Measurements from ENCODE around the gene SFI1. TPM values are rescaled to one million over a fixed set of nuclear protein-coding genes. Genes with fewer than 3 reads are reported as not detected.

SFI1 gene
- total and polyA plus RNA-seq, 4 donors = 14.0 to 46.0 (median 32.7) TPM

- H3K27me3 ChIP-seq (ENCODE audit: control insufficient read depth in 3 of 3, insufficient read depth in 3 of 3, low read length in 2 of 3) = no peaks in the 10 kb centered on the region
- H3K9me3 ChIP-seq (ENCODE audit: control insufficient read depth in 4 of 4, insufficient read depth in 3 of 4, low read length in 3 of 4) = no peaks in the 10 kb centered on the region
- H3K4me3 ChIP-seq = no peak overlapping the region
- DNase-seq (no peak), ATAC-seq (ENCODE audit: insufficient read depth, low FRiP score) (no peak)
- 88 to 95% methylated on average over 10 of the region's 10 CpGs for WGBS, 2 donors
- TF ChIP-seq, protein P1, sequence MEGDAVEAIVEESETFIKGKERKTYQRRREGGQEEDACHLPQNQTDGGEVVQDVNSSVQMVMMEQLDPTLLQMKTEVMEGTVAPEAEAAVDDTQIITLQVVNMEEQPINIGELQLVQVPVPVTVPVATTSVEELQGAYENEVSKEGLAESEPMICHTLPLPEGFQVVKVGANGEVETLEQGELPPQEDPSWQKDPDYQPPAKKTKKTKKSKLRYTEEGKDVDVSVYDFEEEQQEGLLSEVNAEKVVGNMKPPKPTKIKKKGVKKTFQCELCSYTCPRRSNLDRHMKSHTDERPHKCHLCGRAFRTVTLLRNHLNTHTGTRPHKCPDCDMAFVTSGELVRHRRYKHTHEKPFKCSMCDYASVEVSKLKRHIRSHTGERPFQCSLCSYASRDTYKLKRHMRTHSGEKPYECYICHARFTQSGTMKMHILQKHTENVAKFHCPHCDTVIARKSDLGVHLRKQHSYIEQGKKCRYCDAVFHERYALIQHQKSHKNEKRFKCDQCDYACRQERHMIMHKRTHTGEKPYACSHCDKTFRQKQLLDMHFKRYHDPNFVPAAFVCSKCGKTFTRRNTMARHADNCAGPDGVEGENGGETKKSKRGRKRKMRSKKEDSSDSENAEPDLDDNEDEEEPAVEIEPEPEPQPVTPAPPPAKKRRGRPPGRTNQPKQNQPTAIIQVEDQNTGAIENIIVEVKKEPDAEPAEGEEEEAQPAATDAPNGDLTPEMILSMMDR (IDR thresholded peaks at IDR 0.05; ENCODE audit: control extremely low read depth, extremely low read depth) = no peak
- peaks cover 0 to 34% (median 4%) of the 10 kb centered on the region in 4 donors for H3K36me3 ChIP-seq (ENCODE audit: control insufficient read depth in 4 of 4, insufficient read depth in 4 of 4, low read length in 4 of 4)
- peaks cover 0 to 20% (median 5%) of the 10 kb centered on the region in 5 donors for H3K4me1 ChIP-seq (ENCODE audit: control insufficient read depth in 5 of 5, insufficient read depth in 5 of 5, low read length in 5 of 5)
- no peak overlapping the region for H3K9ac ChIP-seq (ENCODE audit: insufficient read depth in 1 of 2, low read length in 2 of 2)
- no peak overlapping the region for H3K27ac ChIP-seq (ENCODE audit: low read depth in 1 of 2, low read length in 1 of 2)
These were observed 117.6 kb downstream of the SFI1 start for GRCh38 chr22:31613904-31614296.

DNA sequence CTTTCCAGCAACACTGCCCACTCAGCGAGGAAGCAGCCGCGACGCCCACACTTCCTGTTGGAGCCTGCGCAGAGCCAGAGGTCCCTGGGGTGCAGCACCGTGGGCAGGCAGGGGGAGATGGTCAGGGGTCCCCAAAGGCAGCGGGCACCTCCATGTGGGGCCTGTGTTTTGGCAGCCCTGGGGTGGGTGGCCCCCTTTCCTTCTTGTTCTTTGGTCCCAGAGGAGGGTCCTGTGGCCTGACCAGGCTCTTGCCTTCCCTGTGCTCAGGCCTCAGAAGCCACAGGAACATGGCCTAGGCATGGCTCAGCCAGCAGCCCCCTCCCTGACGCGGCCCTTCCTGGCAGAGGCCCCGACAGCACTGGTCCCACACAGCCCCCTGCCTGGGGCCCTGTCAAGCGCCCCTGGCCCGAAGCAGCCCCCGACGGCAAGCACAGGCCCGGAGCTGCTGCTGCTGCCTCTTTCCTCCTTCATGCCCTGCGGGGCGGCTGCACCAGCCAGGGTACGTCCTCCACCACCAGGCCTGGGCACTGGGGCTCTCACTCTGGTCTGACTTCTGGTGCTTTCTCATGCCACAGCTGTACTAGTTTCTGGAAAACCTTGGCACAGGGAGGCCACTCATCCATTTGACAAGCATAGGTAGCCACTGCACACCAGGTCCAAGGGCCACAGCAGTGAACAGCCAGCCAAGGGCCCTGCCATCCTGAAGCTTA, 118.6 kb downstream of the SFI1 start:
- Histone ChIP-seq H3K27me3 (ENCODE audit: control insufficient read depth in 3 of 3, insufficient read depth in 3 of 3, low read length in 2 of 3) (no peaks in the 10 kb centered on the region), H3K36me3 (ENCODE audit: control insufficient read depth in 4 of 4, insufficient read depth in 4 of 4, low read length in 4 of 4) (peaks cover 0 to 45% (median 5%) of the 10 kb centered on the region in 4 donors), H3K4me1 (ENCODE audit: control insufficient read depth in 5 of 5, insufficient read depth in 5 of 5, low read length in 5 of 5) (peaks cover 0 to 20% (median 5%) of the 10 kb centered on the region in 5 donors), H3K9ac (ENCODE audit: insufficient read depth in 1 of 2, low read length in 2 of 2) (no peak overlapping the region), H3K9me3 (ENCODE audit: control insufficient read depth in 4 of 4, insufficient read depth in 3 of 4, low read length in 3 of 4) (no peaks in the 10 kb centered on the region), H3K27ac (ENCODE audit: low read depth in 1 of 2, low read length in 1 of 2) (peak overlapping the region in 1 of 2 donors; percentile 40), H3K4me3 (no peak overlapping the region)
- 58 to 69% methylated on average over 17 to 18 of the region's 18 CpGs for WGBS, 2 donors
- DNase-seq (no peak), ATAC-seq (ENCODE audit: insufficient read depth, low FRiP score) (no peak)
- TF ChIP-seq, protein P1 (IDR thresholded peaks at IDR 0.05; ENCODE audit: control extremely low read depth, extremely low read depth) = no peak

GRCh38 chr22:31615491-31615860, 119.1 kb downstream of the SFI1 start:
- Histone ChIP-seq H3K9ac (ENCODE audit: insufficient read depth in 1 of 2, low read length in 2 of 2) (no peak overlapping the region), H3K4me3 (no peak overlapping the region), H3K9me3 (ENCODE audit: control insufficient read depth in 4 of 4, insufficient read depth in 3 of 4, low read length in 3 of 4) (no peaks in the 10 kb centered on the region), H3K27me3 (ENCODE audit: control insufficient read depth in 3 of 3, insufficient read depth in 3 of 3, low read length in 2 of 3) (no peaks in the 10 kb centered on the region), H3K36me3 (ENCODE audit: control insufficient read depth in 4 of 4, insufficient read depth in 4 of 4, low read length in 4 of 4) (peaks cover 0 to 50% (median 5%) of the 10 kb centered on the region in 4 donors), H3K4me1 (ENCODE audit: control insufficient read depth in 5 of 5, insufficient read depth in 5 of 5, low read length in 5 of 5) (peaks cover 0 to 20% (median 5%) of the 10 kb centered on the region in 5 donors), H3K27ac (ENCODE audit: low read depth in 1 of 2, low read length in 1 of 2) (peak overlapping the region in 1 of 2 donors; percentile 40)
- DNase-seq (no peak), ATAC-seq (ENCODE audit: insufficient read depth, low FRiP score) (no peak)
- TF ChIP-seq, protein P1 (IDR thresholded peaks at IDR 0.05; ENCODE audit: control extremely low read depth, extremely low read depth) = no peak
- 54 to 65% methylated on average over 4 of the region's 4 CpGs for WGBS, 2 donors
